GM18517 (cell line): ENCODE results near the gene ACOT7.

Experiments used
- ATAC-seq: cut with Tn5 transposase; IDR thresholded peaks from one replicate; pipeline ENCODE4 v1.9.1; 2021; ENCODE audit warnings: mild to moderate bottlenecking, moderate library complexity; ENCODE audit not compliant: unreplicated experiment

Gene ACOT7

GRCh38 chr1:6348511-6349191 lies 44.9 kb downstream of the ACOT7 start:
- ATAC-seq = no peak

- no peak for ATAC-seq
These were observed 45.7 kb downstream of the ACOT7 start for GRCh38 chr1:6347641-6348487.

GRCh38 chr1:6345460-6345859 lies 48.1 kb downstream of the ACOT7 start:
- ATAC-seq = no peak

GRCh38 chr1:6345009-6345408 lies 48.6 kb downstream of the ACOT7 start:
- ATAC-seq = no peak

GRCh38 chr1:6343506-6344405 lies 49.8 kb downstream of the ACOT7 start:
- ATAC-seq = no peak

GRCh38 chr1:6342056-6342455 lies 51.5 kb downstream of the ACOT7 start:
- ATAC-seq = no peak

GRCh38 chr1:6338695-6339094 lies 54.9 kb downstream of the ACOT7 start:
- no peak for ATAC-seq

- no peak for ATAC-seq
These were observed 56.6 kb downstream of the ACOT7 start for GRCh38 chr1:6336776-6337622.

- no peak for ATAC-seq
These were observed 59.1 kb downstream of the ACOT7 start for GRCh38 chr1:6334261-6334993.

GRCh38 chr1:6332821-6333220 lies 60.7 kb downstream of the ACOT7 start:
- no peak for ATAC-seq

GRCh38 chr1:6331543-6332273 lies 61.9 kb downstream of the ACOT7 start:
- no peak for ATAC-seq

- ATAC-seq = no peak
These were observed 63.1 kb downstream of the ACOT7 start for GRCh38 chr1:6330410-6330911.

GRCh38 chr1:6329851-6330250 lies 63.7 kb downstream of the ACOT7 start:
- ATAC-seq = no peak

- no peak for ATAC-seq
These were observed 64.2 kb downstream of the ACOT7 start for GRCh38 chr1:6329396-6329795.

- no peak for ATAC-seq
These were observed 64.9 kb downstream of the ACOT7 start for GRCh38 chr1:6328696-6329095.

GRCh38 chr1:6328091-6328490 lies 65.5 kb downstream of the ACOT7 start:
- no peak for ATAC-seq

- no peak for ATAC-seq
These were observed 68.1 kb downstream of the ACOT7 start for GRCh38 chr1:6325482-6325881.

- no peak for ATAC-seq
These were observed 71.4 kb downstream of the ACOT7 start for GRCh38 chr1:6322161-6322560.

- no peak for ATAC-seq
These were observed 72.4 kb downstream of the ACOT7 start for GRCh38 chr1:6321205-6321604.
